Heart right ventricle (tissue), 16 donors: ENCODE measurements around the gene GANAB. TPM values are rescaled to one million over a fixed set of nuclear protein-coding genes. Genes with fewer than 3 reads are reported as not detected.
A peak's percentile ranks its signal among the peaks of the same experiment; 100 is the strongest.

Source experiments
- ATAC-seq, 8 donors: fragments of 200-7000 bp; cut with Tn5 transposase; one replicate each; pipeline ENCODE4 v1.9.1; 2020; ENCODE audit warnings: mild to moderate bottlenecking in 8 of 8, moderate library complexity in 8 of 8, moderate number of reproducible peaks in 1 of 8
- DNase-seq, 2 donors: peaks; one replicate each; pipeline ENCODE4 v3.0.0-alpha.2; 2020
- H3K27ac ChIP-seq, 10 donors: fragments of 200-600 bp; sonication (generic) in 2 of 10; one replicate each; pipeline versions ENCODE4 v1.5.0 to v1.8.0; 2020 to 2022; ENCODE audit warnings: mild to moderate bottlenecking in 3 of 10
- H3K27me3 ChIP-seq, 7 donors: fragments of 200-600 bp; one replicate each; pipeline ENCODE4 v1.8.0; 2021 to 2022; ENCODE audit warnings: mild to moderate bottlenecking in 2 of 7
- H3K36me3 ChIP-seq, 9 donors: fragments of 200-600 bp; sonication (generic) in 1 of 9; one replicate each; pipeline versions ENCODE4 v1.5.0 to v1.8.0; 2020 to 2022; ENCODE audit warnings: mild to moderate bottlenecking in 2 of 9
- H3K4me1 ChIP-seq, 9 donors: fragments of 200-600 bp; sonication (generic) in 1 of 9; one replicate each; pipeline versions ENCODE4 v1.5.0 to v1.8.0; 2020 to 2022; ENCODE audit warnings: mild to moderate bottlenecking in 4 of 9
- H3K4me3 ChIP-seq, 10 donors: fragments of 200-600 bp; sonication (generic) in 2 of 10; one replicate each; pipeline versions ENCODE4 v1.5.0 to v1.8.0; 2020 to 2022; ENCODE audit warnings: mild to moderate bottlenecking in 7 of 10, moderate library complexity in 2 of 10
- H3K9me3 ChIP-seq, 11 donors: fragments of 200-600 bp in 10 of 11; sonication (generic) in 2 of 11; one replicate each; pipeline versions ENCODE4 v1.5.0 to v1.8.0; 2013 to 2022; ENCODE audit warnings: mild to moderate bottlenecking in 2 of 11, control low read depth in 1 of 11, moderate library complexity in 1 of 11
- CTCF ChIP-seq, 9 donors: fragments of 200-600 bp; sonication (generic) in 2 of 9; IDR thresholded peaks; one replicate each; pipeline versions ENCODE4 v1.5.0 to v1.8.0; 2021 to 2022; ENCODE audit warnings: antibody characterized with exemption in 9 of 9, mild to moderate bottlenecking in 5 of 9, moderate library complexity in 1 of 9
- WGBS, 2 donors: extraction: QIAGEN DNeasy Blood & Tissue Kit; methylation state at CpG; one replicate each; pipeline ENCODE4 v1.1.7; 2013; ENCODE audit warnings: inconsistent platforms in 1 of 2; 5-methylcytosine and 5-hydroxymethylcytosine counted together
- intact Hi-C, 10 donors: fragments of 100-400 bp; cut with DNase I; formaldehyde crosslinking; loops; one replicate each; pipeline versions ENCODE4 v1.11.1 to v1.14.2; 2022
- polyA plus RNA-seq, 2 donors: library from polyadenylated mRNA; stranded (reverse); fragments of 200-250 nt; gene quantifications; one replicate each; pipeline ENCODE4 v1.2.3, GENCODE V29; 2013
- total RNA-seq, 10 donors: library from RNA; stranded (reverse); fragmentation: NEBNext Ultra II Directional in 3 of 10; extraction: Animal tissue kit (Norgen Biotek cat#: 25700) in 3 of 10; gene quantifications; one replicate each; pipeline versions ENCODE4 v1.2.1 to v1.2.4, GENCODE V29; 2021 to 2023
- donor health status: Arrhythmogenic right ventricular cardiomyopathy.
- donor health status: ischemic (EF 13 %, LVEDD 7.1; RV severe dilation, severe dysfunction).
- donor health status: healthy with polysubstance abuse.
- donor health status: DM: no; HTN: yes; CAD: no.
- donor health status: DM: no; HTN: no; CAD: no.
- donor health status: ischemic (EF 25% LVEDD 6.9; RV normal size, moderate dysfunction).
- donor health status: ischemic (EF 25% LVEDD 5.7; RV mildly dilated, moderate dysfunction).
- donor health status: healthy.
- donor health status: DM: yes; HTN: yes; CAD: no.
- donor health status: Ischemic cardiomyopathy.
- donor health status: ischemic (EF 35%, LVEDD 5.7; RV mildly dilated, moderate dysfunction).
- donor health status: nonischemic (EF 11% LVEDD 7.7; RV severe dilation, severe dysfunction).
- donor health status: DM: yes; HTN: yes; CAD: no.
- donor health status: PGD.
- donor health status: ischemic (EF 29% LVEDD 5.4; RV normal size, mild dysfunction).
- donor health status: nonischemic (EF 23%, LVEDD 6.1; RV moderate dilation, normal function).

The GANAB gene
- total and polyA plus RNA-seq, 12 donors = 53.2 to 148 (median 92.3) TPM

GRCh38 chr11:62678770-62679696 lies 32.6 kb upstream of the GANAB start, which contains the start of gene UBXN1:
TSS of gene UBXN1 (minus strand) at chr11:62679073. CDS start at chr11:62678923, 150 bp downstream.
- Histone ChIP-seq H3K4me3 (peak within 1 kb of the TSS; percentile 68 to 100 (median 94)), H3K27ac (peak within 1 kb of the TSS; percentile 55 to 97 (median 92)), H3K36me3 (peaks cover 0 to 42% (median 17%) of the 10 kb centered on the region in 9 donors), H3K9me3 (no peaks in the 10 kb centered on the region), H3K4me1 (peaks cover 8 to 45% (median 33%) of the 10 kb centered on the region in 9 donors), H3K27me3 (no peaks in the 10 kb centered on the region)
- no peak for TF ChIP-seq CTCF (IDR thresholded peaks at IDR 0.05)
- 4 to 6% methylated on average over 55 of the region's 55 CpGs for WGBS, 2 donors
- peak; percentile 90 to 93 (median 93) for ATAC-seq
- intact Hi-C loops = no loop called here
- peak; percentile 88 to 94 for DNase-seq

GRCh38 chr11:62678433-62678769 lies 32.0 kb upstream of the GANAB start:
- H3K4me3 ChIP-seq = peak overlapping the region; percentile 68 to 100 (median 94)
- H3K36me3 ChIP-seq = peaks cover 0 to 48% (median 17%) of the 10 kb centered on the region in 9 donors
- WGBS, 2 donors = 3 to 5% methylated on average over 16 of the region's 16 CpGs
- TF ChIP-seq CTCF (IDR thresholded peaks at IDR 0.05) = no peak
- no peak for DNase-seq
- no peaks in the 10 kb centered on the region for H3K9me3 ChIP-seq
- ATAC-seq = no peak
- peak overlapping the region; percentile 55 to 97 (median 92) for H3K27ac ChIP-seq
- H3K27me3 ChIP-seq = no peaks in the 10 kb centered on the region
- intact Hi-C loops = no loop called here
- peaks cover 8 to 49% (median 33%) of the 10 kb centered on the region in 9 donors for H3K4me1 ChIP-seq

- Histone ChIP-seq H3K27ac (peak overlapping the region in 3 of 10 donors; percentile 91 to 93 (median 92)), H3K4me1 (peaks cover 8 to 55% (median 39%) of the 10 kb centered on the region in 9 donors), H3K9me3 (no peaks in the 10 kb centered on the region), H3K36me3 (peaks cover 0 to 55% (median 17%) of the 10 kb centered on the region in 9 donors), H3K27me3 (no peaks in the 10 kb centered on the region), H3K4me3 (peak overlapping the region in 8 of 10 donors; percentile 76 to 100 (median 94))
- WGBS, 2 donors = 73 to 79% methylated on average over 15 of the region's 15 CpGs
- intact Hi-C loops = no loop called here
- no peak for ATAC-seq
- DNase-seq = no peak
- TF ChIP-seq CTCF (IDR thresholded peaks at IDR 0.05) = no peak
Observed at GRCh38 chr11:62677714-62678113, 31.3 kb upstream of the GANAB start.

GRCh38 chr11:62677156-62677555 lies 30.7 kb upstream of the GANAB start:
- intact Hi-C loops = no loop called here
- Histone ChIP-seq H3K36me3 (peaks cover 0 to 55% (median 17%) of the 10 kb centered on the region in 9 donors), H3K27ac (no peak overlapping the region), H3K9me3 (no peaks in the 10 kb centered on the region), H3K4me3 (no peak overlapping the region), H3K27me3 (no peaks in the 10 kb centered on the region), H3K4me1 (peaks cover 8 to 61% (median 45%) of the 10 kb centered on the region in 9 donors)
- no peak for TF ChIP-seq CTCF (IDR thresholded peaks at IDR 0.05)
- DNase-seq (no peak), ATAC-seq (no peak)
- 59 to 73% methylated on average over 6 of the region's 6 CpGs for WGBS, 2 donors
